H9 (cell line): ENCODE data around the gene TRPV5. TPM values are rescaled to one million over a fixed set of nuclear protein-coding genes. Genes with fewer than 3 reads are reported as not detected.

Experiments
- DNase-seq: peaks from one replicate; pipeline ENCODE4 v3.0.0-alpha.2; 2017
- H2AFZ ChIP-seq: one replicate; pipeline ENCODE4 v1.6.1; 2013; ENCODE audit warnings: mild to moderate bottlenecking, low read length, control low read depth, moderate library complexity
- H2AK5ac ChIP-seq: 2 replicates; pipeline ENCODE4 v1.6.1; 2013; ENCODE audit warnings: low read length, control low read depth, mixed read lengths; ENCODE audit not compliant: insufficient read length
- H2BK120ac ChIP-seq: one replicate; pipeline ENCODE4 v1.6.1; 2013; ENCODE audit warnings: low read depth, mild to moderate bottlenecking, low read length, control low read depth, inconsistent platforms; ENCODE audit not compliant: poor library complexity, severe bottlenecking
- H2BK12ac ChIP-seq: 2 replicates; pipeline ENCODE4 v1.6.1; 2013; ENCODE audit warnings: low read length, control low read depth, mixed read lengths, low read depth; ENCODE audit not compliant: insufficient read length
- H2BK15ac ChIP-seq: 2 replicates; pipeline ENCODE4 v1.6.1; 2013; ENCODE audit warnings: low read depth, low read length, control low read depth
- H2BK20ac ChIP-seq: one replicate; pipeline ENCODE4 v1.6.1; 2013; ENCODE audit warnings: low read depth, mild to moderate bottlenecking, low read length, control low read depth, inconsistent platforms; ENCODE audit not compliant: poor library complexity, severe bottlenecking
- H2BK5ac ChIP-seq: 2 replicates; pipeline ENCODE4 v1.6.1; 2013; ENCODE audit warnings: low read length, control low read depth, mixed read lengths; ENCODE audit not compliant: insufficient read length
- H3K14ac ChIP-seq: 2 replicates; pipeline ENCODE4 v1.6.1; 2013; ENCODE audit warnings: low read length, control low read depth; ENCODE audit not compliant: insufficient read depth
- H3K18ac ChIP-seq: 2 replicates; pipeline ENCODE4 v1.6.1; 2013; ENCODE audit warnings: low read depth, mild to moderate bottlenecking, mixed read lengths, low read length, control low read depth; ENCODE audit not compliant: insufficient read length
- H3K23ac ChIP-seq: 2 replicates; pipeline ENCODE4 v1.6.1; 2013; ENCODE audit warnings: low read length, control low read depth, mixed read lengths, low read depth; ENCODE audit not compliant: insufficient read length
- H3K23me2 ChIP-seq: 2 replicates; pipeline ENCODE4 v1.6.1; 2013; ENCODE audit warnings: low read depth, mild to moderate bottlenecking, mixed read lengths, low read length, control low read depth; ENCODE audit not compliant: insufficient read length, poor library complexity, severe bottlenecking
- H3K27ac ChIP-seq: 2 replicates; pipeline ENCODE4 v1.5.1; 2013; ENCODE audit warnings: low read length, control low read depth, mixed read lengths, low read depth; ENCODE audit not compliant: insufficient read length
- H3K27me3 ChIP-seq: 2 replicates; pipeline ENCODE4 v1.6.1; 2013; ENCODE audit warnings: low read length, control low read depth, inconsistent platforms; ENCODE audit not compliant: insufficient read depth
- H3K4ac ChIP-seq: 2 replicates; pipeline ENCODE4 v1.6.1; 2013; ENCODE audit warnings: low read depth, mild to moderate bottlenecking, control low read depth, inconsistent platforms, low read length, moderate library complexity
- H3K4me1 ChIP-seq: 2 replicates; pipeline ENCODE4 v1.6.1; 2013; ENCODE audit warnings: low read length, control low read depth, inconsistent platforms; ENCODE audit not compliant: insufficient read depth
- H3K4me2 ChIP-seq: 2 replicates; pipeline ENCODE4 v1.6.1; 2013; ENCODE audit warnings: low read length, control low read depth, mixed read lengths; ENCODE audit not compliant: insufficient read length, insufficient read depth
- H3K56ac ChIP-seq: 2 replicates; pipeline ENCODE4 v1.6.1; 2013; ENCODE audit warnings: low read depth, mild to moderate bottlenecking, mixed read lengths, low read length, control low read depth; ENCODE audit not compliant: insufficient read length
- H3K79me1 ChIP-seq: 2 replicates; pipeline ENCODE4 v1.6.1; 2013; ENCODE audit warnings: low read depth, mild to moderate bottlenecking, moderate library complexity, low read length, control low read depth, inconsistent platforms; ENCODE audit not compliant: insufficient read depth, poor library complexity, severe bottlenecking
- H3K79me2 ChIP-seq: 2 replicates; pipeline ENCODE4 v1.6.1; 2013; ENCODE audit warnings: low read length, control low read depth, inconsistent platforms; ENCODE audit not compliant: insufficient read depth
- H3K9ac ChIP-seq: 2 replicates; pipeline ENCODE4 v1.6.1; 2013; ENCODE audit warnings: low read length, control low read depth, mixed read lengths; ENCODE audit not compliant: insufficient read length; ENCODE audit errors: extremely low read depth
- H3K9me3 ChIP-seq: one replicate; pipeline ENCODE4 v1.6.1; 2013; ENCODE audit warnings: low read depth, low read length, inconsistent platforms; ENCODE audit not compliant: control insufficient read depth
- H3T11ph ChIP-seq: one replicate; pipeline ENCODE4 v1.6.1; 2013; ENCODE audit warnings: mild to moderate bottlenecking, low read length, control low read depth, inconsistent platforms
- H4K20me1 ChIP-seq: one replicate; pipeline ENCODE4 v1.6.1; 2013; ENCODE audit not compliant: control insufficient read depth, insufficient read length, insufficient read depth
- H4K5ac ChIP-seq: 2 replicates; pipeline ENCODE4 v1.6.1; 2013; ENCODE audit warnings: low read depth, mild to moderate bottlenecking, mixed read lengths, low read length, control low read depth; ENCODE audit not compliant: insufficient read length
- H4K8ac ChIP-seq: replicated peaks from 2 replicates; pipeline ENCODE4 v1.6.1; 2013; ENCODE audit warnings: low read length, control low read depth, mixed read lengths, low read depth; ENCODE audit not compliant: insufficient read length
- H4K91ac ChIP-seq: 2 replicates; pipeline ENCODE4 v1.6.1; 2013; ENCODE audit warnings: low read depth, mild to moderate bottlenecking, moderate library complexity, mixed read lengths, low read length, control low read depth; ENCODE audit not compliant: insufficient read length
- H3K27ac Mint-ChIP-seq, 3 experiments: 2 replicates in 2 of 3; 3 replicates in 1 of 3; pipeline ENCODE4 v1.8.0; 2020 to 2021; ENCODE audit warnings: mixed read lengths in 3 of 3, mild to moderate bottlenecking in 1 of 3, moderate library complexity in 1 of 3
- H3K27me3 Mint-ChIP-seq: 2 replicates; pipeline ENCODE4 v1.8.0; 2021; ENCODE audit warnings: low read depth, mild to moderate bottlenecking, moderate library complexity, mixed read lengths
- H3K36me3 Mint-ChIP-seq, 3 experiments: 2 replicates in 2 of 3; 3 replicates in 1 of 3; pipeline ENCODE4 v1.8.0; 2020 to 2021; ENCODE audit warnings: low read depth in 3 of 3, mixed read lengths in 3 of 3; ENCODE audit not compliant: insufficient read depth in 1 of 3
- H3K4me1 Mint-ChIP-seq, 2 experiments: 2 replicates each; pipeline ENCODE4 v1.8.0; 2020; ENCODE audit warnings: mixed read lengths in 2 of 2
- H3K4me3 Mint-ChIP-seq, 2 experiments: 2 replicates in 1 of 2; 3 replicates in 1 of 2; pipeline ENCODE4 v1.8.0; 2020 to 2021; ENCODE audit warnings: mild to moderate bottlenecking in 2 of 2, mixed read lengths in 2 of 2, moderate library complexity in 1 of 2
- H3K9me3 Mint-ChIP-seq, 2 experiments: 2 replicates in 1 of 2; 3 replicates in 1 of 2; pipeline ENCODE4 v1.8.0; 2020; ENCODE audit warnings: mild to moderate bottlenecking in 2 of 2, mixed read lengths in 2 of 2, moderate library complexity in 1 of 2
- WGBS: extraction: QIAGEN DNeasy Blood & Tissue Kit; methylation state at CpG from one replicate; pipeline ENCODE4 v1.1.7; 2013; ENCODE audit warnings: missing lambda C conversion rate, low lambda C conversion rate, mixed read lengths; ENCODE audit not compliant: insufficient read length; ENCODE audit errors: extremely low coverage; 5-methylcytosine and 5-hydroxymethylcytosine counted together
- total RNA-seq: library from RNA; stranded (reverse); gene quantifications from 2 replicates; pipeline ENCODE4 v1.2.1, GENCODE V29; 2021
- TF ChIP-seq, protein P1 (sequence below): fragments of 200-600 bp; sonication (generic); conservative IDR thresholded peaks from 3 replicates; pipeline ENCODE4 v1.8.0; 2021; ENCODE audit warnings: antibody characterized with exemption, mild to moderate bottlenecking

Gene TRPV5
- total RNA-seq, 1 experiment from 2014 or later, result not detected

DNA sequence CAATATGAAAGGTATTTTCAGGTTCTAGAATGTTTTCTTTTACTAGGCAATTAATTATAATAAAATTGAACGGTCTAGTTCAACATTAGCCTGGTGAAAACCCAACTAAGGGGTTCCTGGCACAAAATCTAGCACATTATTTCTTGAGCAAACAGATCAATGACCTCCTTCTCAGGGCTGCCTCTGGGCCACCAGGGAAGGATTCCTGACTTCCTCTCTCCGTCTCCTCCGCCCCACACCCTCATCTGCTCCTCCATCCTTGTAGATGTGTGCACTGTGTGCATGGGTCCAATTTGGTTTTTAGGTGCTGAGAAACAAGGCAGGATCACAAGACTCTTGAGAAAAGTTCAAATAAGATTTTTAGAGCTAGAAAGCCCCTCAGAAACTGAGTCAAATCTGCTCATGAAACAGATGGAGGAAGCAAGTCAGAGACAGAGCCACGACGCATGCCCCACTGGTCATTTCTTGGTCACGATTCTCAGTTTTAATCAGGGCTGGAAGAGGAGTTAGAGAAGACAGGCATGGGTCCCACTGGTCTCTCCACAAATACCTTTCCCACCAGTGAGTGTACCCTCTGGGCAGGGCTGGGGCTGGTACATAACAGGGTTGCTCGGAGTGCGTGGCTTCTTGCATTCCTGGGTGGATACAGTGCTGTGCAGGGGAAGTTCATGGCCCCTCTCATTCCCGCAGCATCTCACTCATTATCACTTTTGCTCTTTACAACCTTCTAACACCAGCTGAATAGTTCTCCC is 51.8 kb downstream of the TRPV5 start:
- H3T11ph ChIP-seq, result no peak overlapping the region
- H3K4me1 Mint-ChIP-seq, result peaks cover 12 to 13% of the 10 kb centered on the region in 2 experiments
- no peak overlapping the region for H3K9ac ChIP-seq
- WGBS, result no CpG with 5 or more reads among the region's 9 CpGs
- no peaks in the 10 kb centered on the region for H3K23me2 ChIP-seq
- H3K9me3 Mint-ChIP-seq, result no peaks in the 10 kb centered on the region
- H3K79me2 ChIP-seq, result no peaks in the 10 kb centered on the region
- H4K91ac ChIP-seq, result no peak overlapping the region
- no peak overlapping the region for H2BK5ac ChIP-seq
- H2BK20ac ChIP-seq, result no peak overlapping the region
- H2AFZ ChIP-seq, result no peak overlapping the region
- TF ChIP-seq, protein P1, sequence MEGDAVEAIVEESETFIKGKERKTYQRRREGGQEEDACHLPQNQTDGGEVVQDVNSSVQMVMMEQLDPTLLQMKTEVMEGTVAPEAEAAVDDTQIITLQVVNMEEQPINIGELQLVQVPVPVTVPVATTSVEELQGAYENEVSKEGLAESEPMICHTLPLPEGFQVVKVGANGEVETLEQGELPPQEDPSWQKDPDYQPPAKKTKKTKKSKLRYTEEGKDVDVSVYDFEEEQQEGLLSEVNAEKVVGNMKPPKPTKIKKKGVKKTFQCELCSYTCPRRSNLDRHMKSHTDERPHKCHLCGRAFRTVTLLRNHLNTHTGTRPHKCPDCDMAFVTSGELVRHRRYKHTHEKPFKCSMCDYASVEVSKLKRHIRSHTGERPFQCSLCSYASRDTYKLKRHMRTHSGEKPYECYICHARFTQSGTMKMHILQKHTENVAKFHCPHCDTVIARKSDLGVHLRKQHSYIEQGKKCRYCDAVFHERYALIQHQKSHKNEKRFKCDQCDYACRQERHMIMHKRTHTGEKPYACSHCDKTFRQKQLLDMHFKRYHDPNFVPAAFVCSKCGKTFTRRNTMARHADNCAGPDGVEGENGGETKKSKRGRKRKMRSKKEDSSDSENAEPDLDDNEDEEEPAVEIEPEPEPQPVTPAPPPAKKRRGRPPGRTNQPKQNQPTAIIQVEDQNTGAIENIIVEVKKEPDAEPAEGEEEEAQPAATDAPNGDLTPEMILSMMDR, result no peak
- no peak overlapping the region for H2AK5ac ChIP-seq
- H3K27ac Mint-ChIP-seq, result no peak overlapping the region
- H3K4me3 Mint-ChIP-seq, result no peak overlapping the region
- no peak overlapping the region for H2BK15ac ChIP-seq
- H3K4ac ChIP-seq, result no peak overlapping the region
- H3K27me3 Mint-ChIP-seq, result peaks cover 13% of the 10 kb centered on the region; the same call in 1 of the 2 replicates
- H3K9me3 ChIP-seq, result no peaks in the 10 kb centered on the region
- H3K18ac ChIP-seq, result no peak overlapping the region
- H2BK120ac ChIP-seq, result no peak overlapping the region
- H3K27me3 ChIP-seq, result no peaks in the 10 kb centered on the region
- H3K14ac ChIP-seq, result no peak overlapping the region; the same call in 1 of the 2 replicates
- DNase-seq, result peak; percentile 9
- no peak overlapping the region for H3K23ac ChIP-seq
- no peaks in the 10 kb centered on the region; the same call in 1 of the 2 replicates for H3K4me1 ChIP-seq
- no peak overlapping the region for H3K27ac ChIP-seq
- no peak overlapping the region for H4K8ac ChIP-seq
- H4K20me1 ChIP-seq, result no peaks in the 10 kb centered on the region
- no peak overlapping the region for H3K56ac ChIP-seq
- H3K36me3 Mint-ChIP-seq, result no peaks in the 10 kb centered on the region
- H2BK12ac ChIP-seq, result no peak overlapping the region
- H3K4me2 ChIP-seq, result no peak overlapping the region
- H3K79me1 ChIP-seq, result no peaks in the 10 kb centered on the region
- no peak overlapping the region for H4K5ac ChIP-seq
